HG02973 (cell line): ENCODE measurements around the gene USP16.
"Not testable (repeated sequence)": the region's sequence is repeated elsewhere in the genome, so short reads cannot be mapped to it uniquely, and the experiment has no call there.

Source experiments
- ATAC-seq: cut with Tn5 transposase; IDR thresholded peaks from one replicate; pipeline ENCODE4 v1.9.1; 2021; ENCODE audit warnings: moderate library complexity; ENCODE audit not compliant: unreplicated experiment

Gene USP16

DNA sequence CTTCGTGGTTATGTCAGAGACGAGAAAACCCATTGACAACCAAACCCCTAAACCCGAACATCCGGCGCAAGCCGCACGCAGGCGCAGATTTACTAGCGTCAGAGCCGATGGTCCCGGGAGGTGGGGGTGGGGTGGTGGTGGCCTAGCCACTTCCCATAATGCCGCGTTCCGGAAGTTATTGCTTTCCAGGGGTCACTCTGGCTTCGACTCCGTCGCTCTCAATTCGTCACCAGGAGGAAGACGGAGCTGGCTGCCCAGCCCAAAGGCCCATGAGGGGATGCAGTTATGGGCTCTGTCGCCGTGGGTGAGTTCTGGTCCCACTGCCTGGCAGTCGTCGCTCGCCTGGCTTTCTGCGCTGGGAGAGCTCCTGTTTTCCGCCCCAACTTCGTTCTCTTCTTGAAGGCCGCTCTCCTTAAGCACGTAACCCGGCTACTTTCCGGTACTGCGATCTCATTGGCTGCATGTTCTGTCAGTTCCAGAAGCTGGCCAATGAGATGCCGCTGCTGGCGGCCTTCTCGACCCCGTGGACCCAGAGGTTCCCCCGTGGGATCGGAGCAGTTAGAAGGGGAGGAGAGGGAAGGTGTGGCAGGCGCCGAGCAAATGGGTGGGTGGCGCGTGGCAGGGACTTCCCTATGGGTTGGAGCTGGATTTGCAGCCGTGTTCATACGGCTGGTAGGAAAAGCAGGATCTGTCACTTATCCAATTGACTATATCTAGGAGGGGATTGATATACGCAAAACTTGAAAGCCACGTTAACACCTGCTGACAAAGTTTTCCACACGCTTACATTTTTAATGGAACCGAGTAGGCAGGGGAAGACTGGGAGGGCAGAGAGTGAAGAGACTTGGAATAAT, at the start of gene USP16:
USP16 (plus strand) TSS at position 195 of the 854 bp plus-strand sequence. CDS start 3,246 bp downstream, outside the sequence.
- peak; percentile 96 for ATAC-seq

DNA sequence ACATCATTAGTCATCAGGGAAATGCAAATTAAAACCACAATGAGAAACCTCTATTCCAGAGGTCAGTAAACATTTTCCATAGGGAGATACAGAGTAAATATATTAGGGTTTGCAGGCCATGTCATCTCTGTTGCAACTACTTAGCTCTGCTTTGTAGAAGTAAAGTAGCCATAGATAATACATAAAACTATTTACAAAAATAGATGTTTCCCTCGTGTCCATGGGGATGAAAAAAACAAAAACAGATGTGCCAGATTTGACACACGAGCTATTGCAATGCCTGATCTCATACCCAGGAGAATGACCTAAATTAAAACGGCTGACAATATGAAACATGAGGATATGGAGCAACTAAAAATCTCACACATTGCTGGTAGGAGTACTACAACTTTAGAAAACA, 49.1 kb upstream of the USP16 start:
- no peak for ATAC-seq

DNA sequence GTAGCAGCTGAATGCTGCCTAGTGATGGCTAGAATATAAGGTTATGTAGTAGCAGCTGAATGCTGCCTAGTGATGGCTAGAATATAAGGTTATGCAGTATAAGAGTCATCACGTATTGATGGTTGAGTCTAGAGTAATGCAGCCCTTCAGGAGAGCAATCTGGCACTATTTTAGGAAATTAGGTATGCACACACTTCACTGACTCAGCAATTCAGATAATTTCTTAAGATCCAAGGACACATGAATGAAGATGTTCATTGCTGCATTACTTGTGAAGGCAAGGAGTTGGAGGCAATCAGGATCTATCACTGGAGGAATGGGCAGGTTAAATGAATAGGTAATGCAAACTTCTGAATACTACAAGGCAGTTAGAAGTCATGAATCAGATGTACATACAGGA, 45.4 kb upstream of the USP16 start:
- no peak for ATAC-seq

DNA sequence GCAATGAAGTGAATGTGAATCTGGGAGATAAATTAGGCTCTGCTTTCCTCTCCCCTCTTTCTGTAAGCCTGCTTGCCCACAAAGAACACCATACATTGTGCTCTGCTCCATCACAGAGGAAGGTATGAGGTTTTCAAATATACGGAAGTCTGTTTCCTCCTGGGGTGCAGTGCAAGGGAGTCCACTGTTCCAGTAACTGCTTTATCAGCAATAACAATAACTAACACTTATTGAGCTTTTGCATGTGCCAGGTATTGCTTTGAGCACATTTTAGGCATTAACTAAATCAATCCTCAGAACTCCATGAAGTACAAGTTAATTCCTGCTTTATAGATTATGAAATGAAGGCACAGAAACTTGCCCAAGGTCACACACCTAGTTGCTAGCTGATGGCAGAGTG, 41.8 kb upstream of the USP16 start:
- ATAC-seq: no peak

DNA sequence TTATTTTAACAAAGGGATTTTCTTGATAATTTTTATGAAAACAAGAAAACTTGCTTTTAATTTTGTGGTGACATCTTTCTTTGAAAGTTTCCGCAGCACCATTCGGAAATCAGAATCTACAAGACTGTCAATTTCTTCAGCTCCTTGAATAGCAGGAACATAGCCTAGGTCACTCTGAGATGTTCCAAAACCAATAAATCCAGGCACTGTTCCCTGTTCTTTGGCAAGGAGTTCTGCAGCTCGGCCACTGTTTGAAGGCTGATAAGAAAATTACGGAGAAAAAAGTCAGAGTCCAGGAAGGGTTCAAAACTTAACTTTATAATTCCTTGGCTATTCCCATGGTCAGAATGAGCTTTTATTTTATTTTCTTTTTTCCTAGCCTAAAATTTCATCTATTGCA, 37.8 kb upstream of the USP16 start:
- no peak for ATAC-seq

DNA sequence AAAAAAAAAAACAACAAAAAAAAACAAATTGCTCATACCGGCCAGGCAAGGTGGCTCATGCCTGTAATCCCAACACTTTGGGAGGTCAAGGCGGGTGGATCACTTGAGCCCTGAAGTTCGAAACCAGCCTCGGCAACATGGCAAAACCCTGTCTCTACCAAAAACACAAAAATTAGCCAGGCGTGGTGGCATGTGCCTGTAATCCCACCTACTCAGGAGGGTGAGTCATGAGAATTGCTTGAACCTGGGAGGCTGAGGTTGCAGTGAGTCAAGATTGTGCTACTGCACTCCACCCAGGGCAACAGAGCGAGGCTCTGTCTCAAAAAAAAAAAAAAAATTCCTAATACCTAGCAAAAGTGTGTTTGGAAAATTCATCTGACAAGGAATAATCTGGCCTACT, 36.3 kb upstream of the USP16 start:
- ATAC-seq: not testable (repeated sequence)

DNA sequence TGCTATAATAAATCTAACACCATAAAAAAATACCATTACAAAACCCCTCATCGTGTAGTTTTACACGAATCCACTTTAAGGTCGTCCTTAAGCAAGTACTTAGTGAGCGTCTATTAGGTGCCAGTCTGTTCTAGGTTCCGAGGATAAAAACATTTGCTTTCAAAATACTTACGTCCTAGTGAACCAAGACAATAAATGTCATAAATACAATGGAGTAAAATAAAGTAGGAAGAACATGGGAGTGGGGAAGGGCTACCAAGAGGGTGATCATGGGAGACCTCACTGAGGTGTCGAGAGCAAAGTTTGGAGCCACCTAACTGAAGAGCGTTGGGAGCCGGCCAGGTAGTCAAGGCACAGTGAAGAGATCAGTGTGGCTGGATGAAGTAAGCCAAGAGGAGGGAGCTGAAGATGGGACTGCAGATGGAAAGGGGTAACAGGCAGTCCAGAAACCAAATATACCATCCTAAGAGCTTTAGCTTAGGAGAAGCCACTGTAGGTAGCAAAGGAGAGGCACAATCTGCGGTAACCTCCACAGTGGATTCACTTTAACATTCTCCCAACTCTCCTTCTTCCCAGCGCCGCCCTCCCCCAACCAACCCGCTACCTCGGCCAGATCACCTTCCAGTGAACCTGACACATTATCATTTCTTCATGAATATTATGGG, 32.5 kb upstream of the USP16 start:
- peak; percentile 4 for ATAC-seq

DNA sequence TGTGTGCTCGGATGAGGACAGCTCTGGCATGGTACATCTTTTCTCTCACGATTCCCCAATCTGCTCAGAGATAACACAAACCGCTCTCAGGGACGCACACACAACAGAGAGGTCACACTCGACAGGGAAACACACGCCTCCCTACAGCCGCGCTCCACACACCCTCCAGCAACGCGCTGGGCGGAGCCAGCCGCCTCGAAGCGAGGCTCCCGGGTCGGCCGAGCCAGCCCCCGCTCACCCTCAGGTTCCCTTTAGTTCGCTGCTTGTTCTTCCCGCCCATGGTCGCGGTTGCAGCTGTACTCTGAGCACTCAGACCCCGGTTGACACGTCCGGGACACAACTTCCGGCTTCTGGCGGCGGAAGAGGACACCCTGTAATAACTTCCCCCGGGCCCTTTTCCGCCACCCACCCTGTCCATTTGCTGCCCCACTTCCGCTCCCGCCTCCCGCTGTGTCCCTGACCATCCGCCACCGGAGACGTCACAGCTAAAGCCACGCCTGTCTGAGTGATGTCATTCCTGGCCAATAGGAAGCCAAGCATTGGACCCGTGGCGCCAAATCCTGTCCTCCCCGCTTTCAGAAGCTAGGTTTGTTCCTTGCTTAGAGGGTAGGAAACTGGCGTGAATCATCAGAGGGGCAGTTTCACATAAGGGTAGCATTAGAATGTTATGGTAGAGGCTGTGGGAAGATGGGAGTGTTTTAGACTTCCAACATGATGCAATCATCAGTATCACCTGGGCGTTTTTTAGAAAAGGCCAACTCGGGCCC, 31.8 kb upstream of the USP16 start, which contains the start of gene LTN1:
LTN1 (minus strand) TSS at position 352 of the 767 bp plus-strand sequence; CDS start at position 280, 72 bp downstream.
- peak; percentile 95 for ATAC-seq

DNA sequence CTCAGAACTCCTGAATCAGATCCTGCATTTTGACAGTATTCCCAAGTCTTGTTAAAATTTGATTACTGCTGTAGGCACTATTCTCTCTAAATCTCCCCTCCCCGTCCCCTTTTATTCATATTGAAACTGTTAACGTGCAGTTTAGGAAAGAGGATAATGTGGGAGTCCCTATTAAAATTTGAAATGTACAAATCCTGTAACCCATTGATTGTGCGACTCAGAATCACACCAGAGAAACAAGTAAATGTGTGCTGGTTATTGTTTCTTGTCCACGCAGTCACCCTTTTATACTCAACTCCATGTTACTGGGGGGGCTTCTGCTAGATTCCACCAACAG, 31.2 kb upstream of the USP16 start:
- no peak for ATAC-seq

DNA sequence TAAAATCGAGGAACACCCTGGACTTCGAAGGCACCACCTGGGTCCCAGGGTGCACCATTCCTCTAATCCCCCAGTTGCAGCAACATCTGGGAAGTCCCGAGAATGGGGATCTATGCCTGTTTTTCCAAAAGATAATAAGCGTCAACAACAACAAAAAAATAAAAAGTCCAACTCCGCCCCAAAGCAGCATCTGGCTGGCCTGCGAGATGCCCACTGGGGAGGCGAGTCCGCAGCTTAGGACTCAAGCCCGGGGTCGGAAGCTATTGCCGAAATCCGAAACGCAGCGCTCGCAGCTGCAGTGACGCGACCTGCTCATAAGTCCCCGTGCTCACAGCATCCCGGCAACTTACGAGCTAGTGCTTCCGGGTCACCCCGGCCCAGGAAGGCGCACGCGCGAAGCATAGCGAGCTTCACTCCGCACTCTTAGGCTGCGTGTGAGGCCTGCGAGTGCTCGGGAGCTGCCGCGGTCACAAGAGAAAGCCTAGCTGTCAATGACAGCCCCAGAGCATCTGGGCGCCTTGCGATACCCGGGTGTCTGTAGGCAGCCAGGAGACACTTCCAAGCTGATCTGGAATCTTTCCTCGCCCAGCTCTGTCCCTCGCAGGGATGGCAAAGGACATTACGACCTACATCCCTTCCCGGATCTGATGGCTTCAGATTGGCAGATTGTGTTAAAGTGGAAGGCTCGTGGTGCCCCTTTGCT, 21.9 kb upstream of the USP16 start:
- ATAC-seq: peak; percentile 99

DNA sequence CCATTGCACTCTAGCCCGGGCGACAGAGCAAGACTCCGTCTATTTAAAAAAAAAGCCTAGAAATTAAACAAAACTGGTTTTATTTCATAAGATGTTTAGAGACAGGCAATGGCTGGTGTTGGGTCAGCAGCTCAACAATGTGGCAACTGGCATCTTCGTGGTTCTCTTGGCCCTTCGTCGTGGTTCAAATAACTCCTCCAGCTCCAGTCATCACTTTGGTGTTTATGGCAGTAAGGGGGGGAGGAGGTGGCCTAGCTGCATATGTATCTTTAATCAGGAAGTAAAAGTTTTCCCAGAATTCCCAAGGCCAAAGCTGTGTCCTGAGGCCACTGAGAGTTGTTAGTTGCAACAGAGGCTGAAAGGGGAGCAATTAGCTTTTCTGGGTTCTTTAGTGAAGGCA, 18.8 kb upstream of the USP16 start:
- ATAC-seq: no peak

DNA sequence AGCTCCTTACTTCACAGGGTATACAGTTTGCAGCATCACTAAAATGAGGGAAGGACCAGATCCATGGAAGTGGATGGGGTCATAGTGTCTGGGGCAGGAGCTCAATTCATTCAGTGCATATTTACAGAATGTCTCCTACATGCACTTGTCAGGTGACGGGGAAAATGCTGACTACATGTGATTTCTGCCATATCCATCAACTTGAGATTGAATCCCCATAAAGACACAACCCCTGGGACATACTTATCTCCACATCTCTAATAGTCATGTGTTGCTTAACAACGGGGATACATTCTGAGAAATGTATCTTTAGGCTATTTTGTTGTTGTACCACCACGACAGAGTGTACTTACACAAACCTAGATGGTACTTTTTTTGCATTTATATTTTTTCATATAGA, 17.3 kb upstream of the USP16 start:
- ATAC-seq: no peak

DNA sequence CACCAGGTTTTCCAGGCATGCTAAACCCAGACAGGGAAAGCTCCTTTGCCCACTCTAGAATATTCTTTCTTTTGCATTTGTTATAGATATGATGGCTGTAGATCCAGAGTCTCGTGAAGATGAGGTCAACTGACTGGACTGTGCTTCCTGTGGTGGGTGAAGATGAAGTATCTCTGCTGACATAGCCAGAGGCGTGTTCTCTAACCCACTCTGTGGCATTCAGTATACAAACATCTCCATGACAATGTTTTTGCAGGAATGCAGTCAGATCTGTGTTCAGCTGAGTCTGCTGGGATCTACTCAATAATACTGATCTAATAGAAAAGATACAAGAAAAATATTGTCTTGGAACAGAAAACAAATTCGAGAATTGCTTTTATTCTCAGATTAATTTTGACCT, 16.7 kb upstream of the USP16 start:
- ATAC-seq: no peak

DNA sequence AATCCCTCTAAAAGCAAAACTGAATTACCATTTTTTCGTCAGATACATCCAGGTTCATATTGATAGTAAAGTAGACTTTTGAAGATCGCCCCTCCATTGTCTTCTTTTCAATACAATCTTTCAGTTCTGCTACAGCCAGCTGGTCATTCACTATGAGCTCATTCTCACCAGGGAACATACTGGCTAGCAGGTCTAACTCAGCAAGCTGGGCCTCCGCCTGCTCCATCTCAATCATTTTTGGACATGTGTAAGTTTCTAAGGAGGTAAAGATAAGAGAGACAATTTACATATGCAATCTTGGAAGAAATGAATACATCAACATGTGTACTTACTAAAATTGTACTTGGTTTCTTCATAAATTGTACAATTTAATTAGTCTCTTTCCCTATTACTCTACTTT, 16.1 kb upstream of the USP16 start:
- no peak for ATAC-seq

DNA sequence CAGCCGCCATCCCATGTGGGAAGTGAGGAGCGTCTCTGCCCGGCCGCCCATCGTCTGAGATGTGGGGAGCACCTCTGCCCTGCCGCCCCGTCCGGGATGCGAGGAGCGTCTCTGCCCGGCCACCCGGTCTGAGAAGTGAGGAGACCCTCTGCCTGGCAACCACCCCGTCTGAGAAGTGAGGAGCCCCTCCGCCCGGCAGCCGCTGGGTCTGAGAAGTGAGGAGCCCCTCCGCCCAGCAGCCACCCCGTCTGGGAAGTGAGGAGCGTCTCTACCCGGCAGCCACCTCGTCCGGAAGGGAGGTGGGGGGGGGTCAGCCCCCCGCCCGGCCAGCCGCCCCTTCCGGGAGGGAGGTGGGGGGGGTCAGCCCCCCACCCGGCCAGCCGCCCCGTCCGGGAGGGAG, 13.2 kb upstream of the USP16 start:
- ATAC-seq: not testable (repeated sequence)

DNA sequence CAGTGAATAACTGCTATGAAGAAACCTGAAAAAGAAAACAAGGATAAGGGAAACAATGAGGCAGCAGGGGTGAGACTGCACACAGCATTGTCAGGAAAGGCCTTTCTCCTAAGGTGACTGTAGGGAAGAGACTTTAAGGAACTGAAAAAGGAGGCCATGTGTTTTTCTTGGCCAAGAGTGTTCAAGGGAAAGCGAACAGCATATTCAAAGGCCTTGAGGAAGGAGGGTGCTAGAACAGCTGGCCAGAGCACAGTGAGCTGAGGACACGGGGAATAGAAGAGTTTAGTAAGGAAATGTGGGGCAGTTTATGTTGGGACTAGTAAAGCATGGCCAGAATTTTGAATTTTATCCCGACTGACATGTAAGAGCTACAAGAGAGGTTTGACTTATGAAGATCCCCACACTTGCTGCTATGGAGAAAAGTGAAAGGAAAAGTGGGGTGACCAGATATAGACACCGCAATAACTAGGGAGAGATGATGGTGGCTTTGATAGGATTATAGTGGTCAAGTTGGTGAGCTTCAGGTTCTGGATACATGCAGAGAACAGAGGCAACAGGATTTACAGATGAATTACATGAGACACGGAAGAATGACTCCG, 6.7 kb upstream of the USP16 start:
- ATAC-seq: no peak

DNA sequence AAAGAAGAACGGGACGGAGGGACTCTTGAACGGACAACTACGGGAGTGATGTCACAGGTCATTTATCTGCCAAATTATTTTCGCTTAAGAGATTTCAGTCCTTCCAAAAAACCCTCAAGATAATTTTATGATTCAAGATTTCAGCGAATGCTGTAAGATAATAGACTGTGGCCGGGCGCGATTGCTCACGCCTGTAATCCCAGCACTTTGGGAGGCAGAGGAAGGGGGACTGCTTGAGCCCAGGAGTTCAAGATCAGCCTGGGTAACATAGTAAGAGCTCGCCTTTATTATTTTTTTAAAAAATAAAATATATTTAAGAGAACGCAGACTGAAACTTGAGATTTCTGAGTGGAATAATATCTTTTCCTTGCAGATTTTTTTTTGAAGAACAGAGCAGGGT, 5.9 kb upstream of the USP16 start:
- ATAC-seq: no peak

DNA sequence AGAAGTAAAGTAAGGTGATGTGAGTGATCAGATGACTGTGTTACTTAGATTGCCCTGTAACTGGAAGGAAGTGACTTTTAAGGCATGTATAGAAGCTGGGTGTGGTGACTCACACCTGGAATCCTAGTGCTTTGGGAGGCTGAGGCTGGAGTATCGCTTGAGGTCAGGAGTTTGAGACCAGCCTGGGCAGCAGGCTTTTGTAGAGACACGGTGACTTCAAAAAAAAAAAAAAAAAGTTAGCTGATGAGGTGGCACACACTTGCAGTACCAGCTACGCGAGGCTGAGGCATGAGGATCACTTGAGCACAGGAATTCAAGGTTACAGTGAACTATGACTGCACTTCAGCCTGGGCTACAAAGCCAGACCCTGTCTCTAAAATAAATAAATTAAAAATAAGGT, 2.3 kb upstream of the USP16 start:
- no peak for ATAC-seq

DNA sequence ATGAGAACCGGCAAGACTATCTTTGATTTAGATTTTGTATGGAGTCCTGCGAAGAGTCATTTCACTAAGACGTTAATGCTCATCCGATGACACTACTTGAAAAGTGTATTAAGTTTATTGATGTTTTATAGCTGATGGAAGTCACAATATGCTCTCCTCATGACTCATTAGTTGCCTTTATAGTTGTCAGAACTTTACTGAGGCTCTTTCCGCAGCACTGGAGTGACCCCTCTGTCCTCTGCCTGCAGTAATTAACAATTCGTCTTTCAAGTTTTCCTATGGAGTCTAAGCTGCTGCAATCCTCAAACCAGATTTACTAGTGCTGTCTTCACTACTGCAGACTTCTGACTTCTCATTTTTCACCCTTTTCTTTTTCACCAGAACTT, 853 bp downstream of the USP16 start:
- no peak for ATAC-seq

DNA sequence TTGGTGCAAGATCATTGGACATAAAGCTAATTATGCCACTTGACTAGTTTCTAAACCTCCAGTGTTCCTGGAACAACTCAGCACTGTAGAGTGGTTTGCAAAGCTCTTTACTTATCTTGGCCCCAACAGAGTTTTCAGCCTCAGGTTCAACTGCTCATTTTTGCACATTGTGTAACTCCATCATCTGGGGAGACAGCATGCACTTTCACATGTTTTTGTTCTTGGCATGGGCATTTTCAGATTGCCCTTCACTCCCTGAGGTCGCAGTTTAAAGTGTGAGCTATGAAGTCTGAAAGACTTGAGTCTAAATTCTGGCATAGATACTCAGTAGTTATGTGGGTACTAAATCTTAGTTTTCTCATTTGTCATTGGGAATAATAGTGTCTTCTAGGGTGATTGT, 5.1 kb downstream of the USP16 start:
- ATAC-seq: no peak

DNA sequence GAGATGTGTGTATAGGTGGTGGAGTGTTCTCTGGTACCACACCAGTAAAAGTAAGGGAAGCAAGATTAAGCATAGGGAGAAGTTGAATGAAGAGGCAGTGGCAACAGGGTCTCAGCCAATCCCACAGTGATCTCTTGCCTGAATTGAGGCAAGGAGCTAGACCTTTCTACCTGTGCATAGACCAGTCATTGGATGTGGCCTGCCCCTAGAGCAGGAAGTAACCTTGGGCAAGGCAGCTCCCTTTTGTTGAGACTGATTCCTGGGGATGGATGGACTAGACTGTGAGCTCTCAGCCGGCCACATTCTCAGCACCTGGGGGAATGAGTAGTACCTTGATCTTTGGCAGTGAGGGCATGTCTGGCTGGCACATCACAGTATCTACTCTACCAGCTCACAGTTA, 6.4 kb downstream of the USP16 start:
- ATAC-seq: no peak
